PC-3 (cell line): ENCODE data around the gene RAB3C.

Experiments
- CTCF ChIP-seq: fragments of 300-600 bp; sonication (generic); conservative IDR thresholded peaks from 2 replicates; pipeline ENCODE4 v1.5.1; 2017; ENCODE audit warnings: antibody characterized with exemption, low read depth, mild to moderate bottlenecking, low read length
- EZH2phosphoT487 ChIP-seq: fragments of 300-600 bp; sonication (generic); IDR thresholded peaks from 2 replicates; pipeline ENCODE4 v1.6.1; 2018; ENCODE audit warnings: mild to moderate bottlenecking, antibody characterized with exemption, low read length, borderline replicate concordance

GRCh38 chr5:58565033-58565432 is 17.8 kb upstream of the RAB3C start:
- TF ChIP-seq CTCF (no peak), EZH2phosphoT487 (no peak)
